Kidney epithelial cell (primary cell): Measurements from ENCODE around the gene VTI1A. TPM values are rescaled to one million over a fixed set of nuclear protein-coding genes. Genes with fewer than 3 reads are reported as not detected.

ENCODE experiments used
- DNase-seq: peaks from one replicate; pipeline ENCODE4 v3.0.0-alpha.2; 2010; ENCODE audit warnings: low read depth
- H3K27me3 ChIP-seq: 2 replicates; pipeline ENCODE4 v1.6.0; 2011; ENCODE audit warnings: low read length; ENCODE audit not compliant: control insufficient read depth, insufficient read depth
- H3K36me3 ChIP-seq: 2 replicates; pipeline ENCODE4 v1.5.1; 2011; ENCODE audit warnings: low read length; ENCODE audit not compliant: control insufficient read depth, insufficient read depth
- H3K4me3 ChIP-seq: 2 replicates; pipeline ENCODE4 v1.5.1; 2011; ENCODE audit warnings: low read depth, mild to moderate bottlenecking, control low read depth, low read length
- total RNA-seq: library from RNA; depleted of rRNA; stranded (reverse); fragments of >200 nt; gene quantifications from 2 replicates; pipeline ENCODE4 v1.2.3, GENCODE V29; 2015
- TF ChIP-seq, protein P1 (sequence below): IDR thresholded peaks from 2 replicates; pipeline ENCODE4 v1.5.1; 2011; ENCODE audit warnings: mild to moderate bottlenecking, moderate library complexity, low read length, control low read depth, inconsistent platforms; ENCODE audit not compliant: insufficient read depth, poor library complexity, severe bottlenecking

VTI1A gene
- total RNA-seq, 1 donor from 2014 or later: 45.7 TPM

DNA sequence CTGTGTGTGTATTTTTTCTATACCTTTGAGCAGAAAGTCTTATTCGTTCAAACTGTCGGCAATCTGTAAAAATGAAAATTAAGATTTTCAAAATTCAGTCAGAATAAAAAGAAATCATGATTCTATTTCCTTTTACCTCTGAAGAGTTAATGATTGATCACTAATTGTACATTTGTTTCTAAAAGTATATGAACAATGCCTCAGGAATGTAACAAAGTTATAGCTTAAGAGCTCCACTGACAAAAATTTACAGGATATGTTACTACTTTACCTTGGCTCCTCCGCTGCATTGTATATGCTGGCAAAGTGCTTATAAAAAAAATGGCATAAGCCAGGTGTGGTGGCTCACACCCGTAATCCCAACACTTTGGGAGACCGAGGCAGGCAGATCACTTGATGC, 225.7 kb downstream of the VTI1A start:
- no peaks in the 10 kb centered on the region for H3K36me3 ChIP-seq
- no peaks in the 10 kb centered on the region for H3K27me3 ChIP-seq
- no peak overlapping the region for H3K4me3 ChIP-seq
- DNase-seq: peak; percentile 5
- TF ChIP-seq, protein P1, sequence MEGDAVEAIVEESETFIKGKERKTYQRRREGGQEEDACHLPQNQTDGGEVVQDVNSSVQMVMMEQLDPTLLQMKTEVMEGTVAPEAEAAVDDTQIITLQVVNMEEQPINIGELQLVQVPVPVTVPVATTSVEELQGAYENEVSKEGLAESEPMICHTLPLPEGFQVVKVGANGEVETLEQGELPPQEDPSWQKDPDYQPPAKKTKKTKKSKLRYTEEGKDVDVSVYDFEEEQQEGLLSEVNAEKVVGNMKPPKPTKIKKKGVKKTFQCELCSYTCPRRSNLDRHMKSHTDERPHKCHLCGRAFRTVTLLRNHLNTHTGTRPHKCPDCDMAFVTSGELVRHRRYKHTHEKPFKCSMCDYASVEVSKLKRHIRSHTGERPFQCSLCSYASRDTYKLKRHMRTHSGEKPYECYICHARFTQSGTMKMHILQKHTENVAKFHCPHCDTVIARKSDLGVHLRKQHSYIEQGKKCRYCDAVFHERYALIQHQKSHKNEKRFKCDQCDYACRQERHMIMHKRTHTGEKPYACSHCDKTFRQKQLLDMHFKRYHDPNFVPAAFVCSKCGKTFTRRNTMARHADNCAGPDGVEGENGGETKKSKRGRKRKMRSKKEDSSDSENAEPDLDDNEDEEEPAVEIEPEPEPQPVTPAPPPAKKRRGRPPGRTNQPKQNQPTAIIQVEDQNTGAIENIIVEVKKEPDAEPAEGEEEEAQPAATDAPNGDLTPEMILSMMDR: no peak

DNA sequence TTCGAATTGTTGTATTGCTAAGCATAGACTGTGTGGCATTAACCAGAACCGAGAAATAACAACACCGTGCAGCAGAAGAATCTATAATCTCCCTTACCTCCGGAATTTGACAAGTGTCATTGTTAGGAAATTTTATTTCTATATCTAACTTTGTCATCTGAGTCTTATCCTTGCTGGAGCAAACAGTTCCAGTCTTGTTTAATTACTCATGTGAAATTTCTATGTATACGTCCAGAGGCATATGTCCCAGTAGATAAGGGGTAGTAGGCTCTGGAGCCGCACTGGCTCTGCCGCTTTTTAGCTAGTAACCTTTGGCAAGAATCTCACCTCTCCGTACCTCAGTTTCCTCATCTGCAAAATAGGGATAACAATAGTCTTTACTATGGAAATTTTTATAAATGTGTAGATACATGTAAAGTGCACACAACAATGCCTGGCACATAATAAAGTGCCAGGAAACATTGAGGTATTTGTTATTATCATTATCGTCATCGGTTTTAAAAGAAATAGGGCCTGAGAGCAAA, 228.6 kb downstream of the VTI1A start:
- Histone ChIP-seq H3K36me3 (no peaks in the 10 kb centered on the region), H3K4me3 (no peak overlapping the region), H3K27me3 (no peaks in the 10 kb centered on the region)
- DNase-seq: no peak
- TF ChIP-seq, protein P1: no peak

DNA sequence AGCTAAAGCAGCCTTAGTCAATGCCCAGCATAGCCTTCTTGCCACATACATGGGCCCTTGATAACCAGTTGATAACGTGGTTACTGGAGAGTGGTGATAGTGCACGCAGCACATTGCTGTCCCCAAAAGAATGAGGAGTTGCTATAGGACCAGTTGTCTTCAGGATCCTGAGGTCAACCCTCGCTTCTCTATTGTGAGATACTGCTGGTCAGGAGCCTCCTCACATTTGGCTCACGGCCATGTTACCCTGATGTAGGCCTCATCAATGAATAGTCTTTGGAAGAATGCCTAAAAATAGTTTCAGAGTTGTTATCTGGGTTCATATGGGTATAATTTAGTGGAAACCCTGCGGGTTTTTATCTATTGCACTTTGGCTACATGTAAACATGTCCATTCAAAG, 230.7 kb downstream of the VTI1A start:
- Histone ChIP-seq H3K36me3 (no peaks in the 10 kb centered on the region), H3K27me3 (no peaks in the 10 kb centered on the region), H3K4me3 (no peak overlapping the region)
- no peak for DNase-seq
- TF ChIP-seq, protein P1: no peak

DNA sequence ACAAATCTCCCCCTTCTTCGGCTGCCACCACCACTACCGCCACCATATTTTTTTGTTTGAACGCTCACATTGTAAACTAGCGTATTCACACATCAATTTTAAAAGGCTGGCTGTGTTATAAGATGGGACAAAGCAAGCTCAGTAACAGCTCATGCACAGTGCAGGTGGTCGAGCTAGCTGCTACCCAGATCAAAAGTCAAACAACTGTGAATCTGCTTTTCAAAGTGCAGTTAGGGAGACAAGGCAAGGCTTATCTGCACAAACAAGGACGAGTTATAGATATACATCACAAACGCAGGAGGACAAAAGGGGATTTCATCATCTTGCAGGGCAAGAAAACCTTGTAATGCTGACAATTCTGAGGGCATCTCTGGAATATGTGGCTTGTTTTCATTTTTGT, 231.6 kb downstream of the VTI1A start:
- Histone ChIP-seq H3K4me3 (no peak overlapping the region), H3K36me3 (no peaks in the 10 kb centered on the region), H3K27me3 (no peaks in the 10 kb centered on the region)
- no peak for DNase-seq
- TF ChIP-seq, protein P1: no peak

DNA sequence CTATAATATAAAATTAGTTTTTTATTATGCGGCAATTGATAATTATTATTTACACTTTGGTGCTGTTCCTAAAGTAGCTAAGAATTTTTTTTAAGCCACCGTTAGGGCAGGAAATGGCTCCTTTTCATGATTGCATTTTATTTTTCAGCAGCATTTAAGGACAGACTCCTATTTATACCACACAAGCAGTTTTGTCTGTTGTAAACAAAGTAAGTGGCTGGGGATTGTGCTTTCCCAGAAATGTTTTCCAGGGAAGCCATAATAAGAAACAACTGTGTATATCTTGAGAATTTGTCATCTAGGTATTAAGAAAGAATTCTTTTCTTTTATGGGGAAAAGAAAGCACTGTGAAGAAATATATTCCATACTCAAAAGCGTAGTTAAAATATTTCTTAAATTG, 232.0 kb downstream of the VTI1A start:
- no peaks in the 10 kb centered on the region for H3K27me3 ChIP-seq
- TF ChIP-seq, protein P1: no peak
- no peak for DNase-seq
- H3K4me3 ChIP-seq: no peak overlapping the region
- no peaks in the 10 kb centered on the region for H3K36me3 ChIP-seq

DNA sequence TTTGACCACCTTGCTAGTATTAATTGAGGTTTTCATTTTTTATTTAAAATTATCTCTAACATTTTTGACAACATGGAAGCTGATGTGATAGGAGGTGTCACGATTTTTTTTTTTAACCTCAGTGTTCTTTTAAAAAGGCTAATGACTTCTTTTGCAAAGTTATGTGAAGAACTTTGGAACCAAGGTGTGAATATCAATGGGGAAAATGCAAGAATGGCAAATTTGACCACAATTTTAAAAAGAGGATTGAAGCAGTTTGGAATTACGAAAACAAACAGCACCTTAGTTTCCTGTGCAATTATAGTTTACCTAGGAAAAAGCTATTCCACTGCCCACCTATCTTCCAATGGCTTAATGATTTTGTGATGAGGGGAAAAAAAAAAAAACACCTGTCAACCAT, 232.4 kb downstream of the VTI1A start:
- TF ChIP-seq, protein P1: no peak
- H3K36me3 ChIP-seq: no peaks in the 10 kb centered on the region
- DNase-seq: no peak

More for the DNA sequence above, 232.4 kb downstream of the VTI1A start:
- H3K27me3 ChIP-seq: no peaks in the 10 kb centered on the region
- H3K4me3 ChIP-seq: no peak overlapping the region
